Dendritic cell treated with granulocyte-macrophage colony-stimulating factor and Interleukin-4, amounts not matched to agents 40 ng/mL and 50 ng/mL, for 4 days (primary cell): ENCODE results near the gene LRCH3.

ENCODE experiments used
- H3K27ac Mint-ChIP-seq: one replicate; pipeline ENCODE4 v1.8.0; 2022; ENCODE audit warnings: mild to moderate bottlenecking, mixed read lengths
- H3K27me3 Mint-ChIP-seq: one replicate; pipeline ENCODE4 v1.8.0; 2022; ENCODE audit warnings: mild to moderate bottlenecking, mixed read lengths
- H3K36me3 Mint-ChIP-seq: one replicate; pipeline ENCODE4 v1.8.0; 2022; ENCODE audit warnings: low read depth, mixed read lengths
- H3K4me1 Mint-ChIP-seq: one replicate; pipeline ENCODE4 v1.8.0; 2022; ENCODE audit warnings: low read depth, mixed read lengths
- H3K4me3 Mint-ChIP-seq: one replicate; pipeline ENCODE4 v1.8.0; 2022; ENCODE audit warnings: mild to moderate bottlenecking, moderate library complexity, mixed read lengths
- H3K9me3 Mint-ChIP-seq: one replicate; pipeline ENCODE4 v1.8.0; 2022; ENCODE audit warnings: mixed read lengths
- intact Hi-C: fragments of 100-400 bp; cut with micrococcal nuclease; formaldehyde crosslinking; loops from one replicate; pipeline ENCODE4 v1.15.0; 2022

The LRCH3 gene

DNA sequence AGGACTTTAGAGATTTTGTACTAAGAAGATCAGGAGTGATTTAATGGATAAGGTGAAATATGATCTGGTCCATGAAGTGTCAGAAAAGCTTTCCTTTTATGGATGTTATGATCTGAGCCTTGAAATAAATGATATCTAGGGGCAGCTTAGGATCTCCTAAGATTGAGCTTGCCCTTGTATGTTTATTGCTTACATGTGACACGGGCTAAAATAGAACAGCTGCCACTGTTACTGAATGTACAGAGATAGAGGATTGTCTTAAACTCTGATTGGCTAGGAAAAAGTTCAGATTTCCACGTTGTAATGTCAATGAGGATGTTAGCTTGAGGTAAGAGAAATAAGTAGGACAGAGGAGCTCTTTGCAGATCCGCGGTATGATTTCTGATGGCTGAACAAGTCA is 32.5 kb upstream of the LRCH3 start:
- H3K9me3 Mint-ChIP-seq, result peaks cover 7% of the 10 kb centered on the region
- peaks cover 13% of the 10 kb centered on the region for H3K36me3 Mint-ChIP-seq
- no peak overlapping the region for H3K4me3 Mint-ChIP-seq
- H3K27ac Mint-ChIP-seq, result no peak overlapping the region
- no peaks in the 10 kb centered on the region for H3K4me1 Mint-ChIP-seq
- intact Hi-C loops, result no loop called here
- no peaks in the 10 kb centered on the region for H3K27me3 Mint-ChIP-seq

DNA sequence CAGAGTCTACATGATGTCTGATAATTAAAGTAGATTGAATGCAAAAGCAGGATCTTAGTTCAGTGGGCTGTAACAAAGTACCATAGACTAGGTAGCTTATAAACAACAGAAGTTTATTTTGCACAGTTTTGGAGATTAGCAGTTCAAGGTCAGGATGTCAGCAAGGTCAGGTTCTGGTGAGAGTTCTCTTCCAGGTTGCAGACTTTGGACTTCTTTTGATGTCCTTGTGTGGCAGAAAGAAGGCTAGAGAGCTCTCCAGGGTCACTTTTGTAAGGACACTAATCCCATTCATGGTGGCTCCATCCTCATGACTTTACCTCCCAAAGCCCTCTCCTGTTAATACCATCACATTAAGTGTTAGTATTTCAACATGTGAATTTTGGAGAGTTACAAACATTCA is 29.3 kb upstream of the LRCH3 start:
- intact Hi-C loops, result no loop called here
- H3K4me1 Mint-ChIP-seq, result no peaks in the 10 kb centered on the region
- H3K27me3 Mint-ChIP-seq, result no peaks in the 10 kb centered on the region
- H3K36me3 Mint-ChIP-seq, result peaks cover 8% of the 10 kb centered on the region
- no peak overlapping the region for H3K4me3 Mint-ChIP-seq
- H3K27ac Mint-ChIP-seq, result no peak overlapping the region
- H3K9me3 Mint-ChIP-seq, result no peaks in the 10 kb centered on the region

DNA sequence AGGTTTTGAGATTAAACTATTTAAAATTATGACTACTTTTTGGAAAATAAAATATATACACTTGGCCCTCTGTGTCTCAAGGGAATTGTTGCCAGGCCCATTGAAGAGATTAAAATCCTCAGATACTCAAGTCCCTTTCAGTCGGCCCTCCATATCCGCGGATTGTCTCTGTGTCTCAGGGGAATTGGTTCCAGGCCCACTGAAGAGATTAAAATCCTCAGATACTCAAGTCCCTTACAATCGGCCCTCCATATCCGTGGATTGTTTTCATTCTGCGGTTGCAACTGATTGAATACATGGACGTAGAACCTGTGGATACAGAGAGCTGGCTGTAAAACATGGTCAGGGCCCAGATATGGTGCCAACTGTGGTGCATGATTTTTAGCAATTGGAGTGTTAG is 15.7 kb upstream of the LRCH3 start:
- Mint-ChIP-seq H3K4me1 (no peaks in the 10 kb centered on the region), H3K4me3 (no peak overlapping the region), H3K27me3 (no peaks in the 10 kb centered on the region), H3K9me3 (no peaks in the 10 kb centered on the region), H3K27ac (no peak overlapping the region), H3K36me3 (peaks cover 95% of the 10 kb centered on the region)
- intact Hi-C loops, result no loop called here

DNA sequence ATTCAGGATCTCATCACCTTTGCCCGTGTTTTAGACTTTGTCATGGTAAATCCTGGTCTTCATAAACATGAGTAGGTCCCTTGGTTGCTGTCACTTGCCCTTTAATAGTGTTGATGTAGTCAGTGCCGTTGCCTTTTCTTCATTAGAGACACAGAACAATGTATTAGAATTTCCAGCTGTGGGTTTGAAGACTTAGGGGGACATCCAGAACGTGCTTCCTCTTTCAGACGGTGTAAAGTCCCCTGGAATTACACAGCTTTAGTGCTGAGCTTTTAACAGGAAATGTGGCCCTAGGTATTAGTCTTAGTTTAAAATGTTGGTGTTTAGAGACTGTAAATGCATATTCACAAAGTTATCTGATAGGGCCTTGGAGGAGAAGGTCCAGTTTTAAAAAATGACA is 8.8 kb upstream of the LRCH3 start:
- H3K4me3 Mint-ChIP-seq, result no peak overlapping the region
- peaks cover 64% of the 10 kb centered on the region for H3K36me3 Mint-ChIP-seq
- H3K9me3 Mint-ChIP-seq, result no peaks in the 10 kb centered on the region
- no peaks in the 10 kb centered on the region for H3K27me3 Mint-ChIP-seq
- peaks cover 1% of the 10 kb centered on the region for H3K4me1 Mint-ChIP-seq
- H3K27ac Mint-ChIP-seq, result no peak overlapping the region
- intact Hi-C loops, result no loop called here

DNA sequence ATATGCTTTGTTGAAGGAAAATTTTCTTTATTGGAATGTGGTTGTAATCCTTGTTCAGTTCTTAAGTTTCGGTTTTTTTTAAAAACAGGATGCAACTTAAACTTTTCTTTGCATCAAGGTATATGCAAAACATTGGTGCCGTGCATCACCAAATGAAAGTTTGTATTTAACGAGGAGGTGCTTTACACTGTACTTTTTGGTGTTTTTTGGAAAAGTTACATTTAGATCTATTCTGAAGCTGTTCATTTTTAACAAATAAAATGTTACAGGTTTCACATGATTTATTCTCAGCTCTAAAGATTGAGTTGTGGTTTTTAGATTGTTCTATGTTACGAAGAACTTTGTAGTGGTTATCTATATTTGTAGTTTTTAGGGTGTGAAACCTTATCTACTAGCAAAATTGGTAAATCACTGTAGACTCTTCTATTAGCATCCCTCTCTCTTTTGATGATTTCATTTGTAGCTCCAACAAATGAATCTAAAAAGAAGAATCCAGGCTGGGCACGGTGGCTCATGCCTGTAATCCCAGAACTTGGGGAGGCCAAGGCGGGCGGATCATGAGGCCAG is 7.0 kb upstream of the LRCH3 start:
- peaks cover 48% of the 10 kb centered on the region for H3K36me3 Mint-ChIP-seq
- H3K27me3 Mint-ChIP-seq, result no peaks in the 10 kb centered on the region
- no peak overlapping the region for H3K27ac Mint-ChIP-seq
- intact Hi-C loops, result no loop called here
- H3K9me3 Mint-ChIP-seq, result no peaks in the 10 kb centered on the region
- peaks cover 8% of the 10 kb centered on the region for H3K4me1 Mint-ChIP-seq
- no peak overlapping the region for H3K4me3 Mint-ChIP-seq

DNA sequence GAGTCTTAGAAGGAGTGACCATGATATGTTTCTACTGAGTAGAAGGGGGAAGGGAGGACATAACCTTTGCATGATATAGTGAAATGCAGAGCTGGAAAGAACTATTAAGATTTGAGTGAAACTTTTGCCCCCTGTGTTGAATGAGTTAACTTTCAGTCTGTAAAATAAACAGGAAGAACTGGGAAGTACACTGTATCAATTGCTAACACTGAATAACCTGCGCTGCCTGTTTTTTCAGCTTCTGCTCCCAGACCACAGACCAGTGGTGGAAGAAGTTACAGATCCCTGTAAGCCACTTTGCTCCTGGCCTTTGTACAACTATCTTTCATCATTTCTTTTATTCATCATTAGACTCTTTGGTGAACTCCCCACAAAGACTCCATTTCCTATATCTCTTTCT is 3.6 kb upstream of the LRCH3 start:
- no peak overlapping the region for H3K27ac Mint-ChIP-seq
- intact Hi-C loops, result no loop called here

DNA sequence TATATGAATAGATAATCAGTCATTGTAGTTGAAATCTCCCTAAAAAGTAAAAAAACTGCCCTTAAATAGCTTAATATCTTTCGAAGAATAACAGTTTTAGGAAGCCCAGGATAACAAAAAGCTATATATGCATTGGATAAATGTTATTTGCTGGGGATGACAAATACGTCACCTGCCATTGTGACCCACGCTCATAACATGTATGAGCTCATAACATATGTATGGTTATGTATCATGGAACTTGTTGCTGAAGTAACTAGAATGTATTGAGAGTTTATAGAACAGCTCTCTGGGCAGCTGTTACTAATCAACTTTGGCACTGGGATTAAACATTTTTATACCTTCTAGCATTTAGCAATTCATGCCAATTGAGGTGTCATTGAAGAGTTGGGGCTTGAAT is 1.7 kb upstream of the LRCH3 start:
- Mint-ChIP-seq H3K27ac (no peak overlapping the region), H3K4me1 (peaks cover 16% of the 10 kb centered on the region), H3K4me3 (no peak overlapping the region), H3K36me3 (peaks cover 18% of the 10 kb centered on the region), H3K9me3 (no peaks in the 10 kb centered on the region), H3K27me3 (no peaks in the 10 kb centered on the region)
- intact Hi-C loops, result no loop called here

More for the DNA sequence above, 3.6 kb upstream of the LRCH3 start:
- peaks cover 32% of the 10 kb centered on the region for H3K36me3 Mint-ChIP-seq
- no peak overlapping the region for H3K4me3 Mint-ChIP-seq
- no peaks in the 10 kb centered on the region for H3K9me3 Mint-ChIP-seq
- H3K4me1 Mint-ChIP-seq, result peaks cover 16% of the 10 kb centered on the region
- no peaks in the 10 kb centered on the region for H3K27me3 Mint-ChIP-seq

DNA sequence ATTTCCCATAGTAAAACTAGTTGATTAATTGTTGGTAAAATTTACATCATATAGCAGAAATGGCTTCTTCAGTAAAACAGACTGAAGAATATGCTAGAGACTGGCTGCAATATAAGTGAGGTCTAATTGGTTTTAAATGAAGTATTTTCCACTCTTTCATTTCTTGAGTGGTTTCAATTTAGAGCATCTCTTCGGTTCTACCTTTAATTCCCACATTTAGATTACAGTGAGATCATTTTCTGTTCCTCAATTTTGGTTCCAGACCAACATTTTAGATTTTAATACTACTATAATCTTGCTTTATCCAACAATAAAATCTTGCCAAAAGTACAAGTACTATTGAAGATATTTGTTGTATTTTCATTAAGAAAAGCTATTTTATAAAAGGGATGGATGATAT is 1.0 kb upstream of the LRCH3 start:
- H3K9me3 Mint-ChIP-seq, result no peaks in the 10 kb centered on the region
- H3K36me3 Mint-ChIP-seq, result peaks cover 15% of the 10 kb centered on the region
- H3K27ac Mint-ChIP-seq, result no peak overlapping the region
- intact Hi-C loops, result loop anchor here (5.0 kb wide), 2 partner anchors 38 to 53 kb away; partner anchors contain the start of gene RUBCN
- peak overlapping the region; percentile 98 for H3K4me3 Mint-ChIP-seq
- H3K27me3 Mint-ChIP-seq, result no peaks in the 10 kb centered on the region
- peaks cover 21% of the 10 kb centered on the region for H3K4me1 Mint-ChIP-seq

DNA sequence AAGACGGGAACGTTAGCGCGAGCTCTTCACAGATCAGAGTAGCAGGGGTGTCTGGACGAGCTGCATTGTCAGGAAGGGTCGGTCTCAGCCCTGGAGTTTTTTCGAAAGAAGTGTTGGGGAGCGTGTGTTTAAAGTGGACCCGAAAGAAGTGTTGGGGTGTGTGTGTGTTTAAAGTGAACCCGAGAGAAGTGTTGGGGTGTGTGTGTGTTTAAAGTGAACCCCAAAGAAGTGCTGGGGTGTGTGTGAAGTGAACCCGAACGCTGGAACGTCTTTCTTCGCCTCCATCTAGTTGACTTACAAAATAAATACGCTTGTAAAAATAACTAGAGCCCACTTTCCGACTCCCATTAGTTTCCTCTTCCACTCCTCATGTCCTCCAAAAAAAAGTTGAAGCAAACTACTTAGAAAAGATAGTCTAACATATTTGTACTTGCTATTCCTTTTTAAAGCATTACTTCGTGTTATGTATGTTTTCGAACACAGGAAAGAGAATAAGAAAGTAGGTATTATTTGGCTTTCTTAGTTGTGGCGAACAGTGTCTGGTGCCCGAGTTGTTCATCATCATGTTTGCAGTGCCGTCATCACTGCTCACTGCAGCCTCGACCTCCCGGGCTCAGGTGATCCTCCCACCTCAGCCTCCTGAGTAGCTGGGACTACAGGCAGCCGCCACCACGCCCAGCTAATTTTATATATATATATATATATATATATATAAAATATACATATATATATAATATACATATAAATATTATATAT is 1.0 kb downstream of the LRCH3 start:
- H3K9me3 Mint-ChIP-seq, result no peaks in the 10 kb centered on the region
- H3K36me3 Mint-ChIP-seq, result peaks cover 15% of the 10 kb centered on the region
- intact Hi-C loops, result loop anchor here (5.0 kb wide), 2 partner anchors 40 to 55 kb away; partner anchors contain the start of gene RUBCN
- peaks cover 34% of the 10 kb centered on the region for H3K4me1 Mint-ChIP-seq
- H3K4me3 Mint-ChIP-seq, result peak overlapping the region; percentile 98
- no peaks in the 10 kb centered on the region for H3K27me3 Mint-ChIP-seq
- peak overlapping the region; percentile 94 for H3K27ac Mint-ChIP-seq

DNA sequence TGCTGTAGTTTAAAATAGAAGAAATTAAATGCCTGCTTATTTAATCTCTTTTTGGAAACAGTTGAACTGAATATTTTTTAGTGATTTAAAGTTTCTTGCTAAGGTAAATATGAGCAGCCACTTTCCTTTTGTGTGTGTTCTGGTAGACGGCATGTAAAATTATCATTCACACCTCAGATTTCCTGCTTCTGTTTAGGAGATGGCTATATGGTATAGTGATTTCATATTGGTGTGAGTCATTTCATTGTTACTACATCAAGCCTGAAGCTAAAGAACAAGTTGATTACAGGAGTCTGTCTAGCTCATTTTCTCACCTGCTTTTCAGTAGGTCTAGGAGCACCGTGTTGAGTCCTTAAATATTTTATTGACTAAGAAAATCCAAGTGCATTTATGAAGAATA is 2.2 kb downstream of the LRCH3 start:
- peaks cover 33% of the 10 kb centered on the region for H3K4me1 Mint-ChIP-seq
- no peaks in the 10 kb centered on the region for H3K9me3 Mint-ChIP-seq
- no peak overlapping the region for H3K27ac Mint-ChIP-seq
- H3K27me3 Mint-ChIP-seq, result no peaks in the 10 kb centered on the region
- peaks cover 15% of the 10 kb centered on the region for H3K36me3 Mint-ChIP-seq
- intact Hi-C loops, result loop anchor here (5.0 kb wide), 2 partner anchors 41 to 56 kb away; partner anchors contain the start of gene RUBCN
- H3K4me3 Mint-ChIP-seq, result no peak overlapping the region

DNA sequence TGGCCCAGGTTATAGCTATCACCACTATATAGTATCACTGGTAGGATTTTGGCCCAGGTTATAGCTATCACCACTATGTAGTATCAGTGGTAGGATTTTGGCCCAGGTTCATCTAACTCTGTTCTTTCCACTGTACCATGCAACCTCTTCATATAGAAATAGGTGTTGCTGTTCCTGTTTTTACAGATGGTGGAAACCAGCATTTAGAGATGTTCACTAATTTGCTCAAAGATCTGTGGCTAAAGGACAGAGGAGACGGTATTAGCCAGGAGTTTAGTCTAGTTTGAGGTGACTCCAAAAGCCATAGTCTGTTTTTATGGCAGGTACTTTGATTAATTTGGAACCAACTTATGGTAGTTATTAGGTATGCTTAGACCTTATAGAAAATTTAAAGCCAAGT is 3.1 kb downstream of the LRCH3 start:
- Mint-ChIP-seq H3K27me3 (no peaks in the 10 kb centered on the region), H3K36me3 (peaks cover 15% of the 10 kb centered on the region), H3K9me3 (no peaks in the 10 kb centered on the region), H3K4me3 (no peak overlapping the region), H3K4me1 (peaks cover 41% of the 10 kb centered on the region), H3K27ac (no peak overlapping the region)
- intact Hi-C loops, result loop anchor here (5.0 kb wide), 2 partner anchors 42 to 57 kb away; partner anchors contain the start of gene RUBCN

DNA sequence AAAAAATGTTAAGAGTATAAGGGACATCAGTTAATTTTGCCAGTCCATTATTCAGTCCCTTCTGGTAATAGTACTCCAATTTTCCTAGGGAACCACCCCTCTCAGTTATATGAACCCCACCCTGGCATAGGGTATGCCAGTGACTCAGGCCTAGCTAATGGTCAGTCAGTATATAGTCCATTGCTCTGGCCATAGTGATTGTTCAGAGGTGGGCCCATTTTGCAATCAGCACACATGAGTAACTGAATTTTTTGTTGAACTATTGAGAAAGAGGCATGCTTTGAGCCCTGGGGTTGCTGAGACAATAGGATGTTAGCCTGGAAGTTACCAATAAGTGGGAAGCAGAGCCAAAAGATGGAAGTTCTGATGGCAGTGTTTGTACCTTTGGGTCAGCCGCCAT is 4.1 kb downstream of the LRCH3 start:
- Mint-ChIP-seq H3K9me3 (no peaks in the 10 kb centered on the region), H3K4me3 (no peak overlapping the region), H3K27ac (no peak overlapping the region), H3K4me1 (peaks cover 45% of the 10 kb centered on the region), H3K36me3 (peaks cover 15% of the 10 kb centered on the region), H3K27me3 (no peaks in the 10 kb centered on the region)
- intact Hi-C loops, result no loop called here

DNA sequence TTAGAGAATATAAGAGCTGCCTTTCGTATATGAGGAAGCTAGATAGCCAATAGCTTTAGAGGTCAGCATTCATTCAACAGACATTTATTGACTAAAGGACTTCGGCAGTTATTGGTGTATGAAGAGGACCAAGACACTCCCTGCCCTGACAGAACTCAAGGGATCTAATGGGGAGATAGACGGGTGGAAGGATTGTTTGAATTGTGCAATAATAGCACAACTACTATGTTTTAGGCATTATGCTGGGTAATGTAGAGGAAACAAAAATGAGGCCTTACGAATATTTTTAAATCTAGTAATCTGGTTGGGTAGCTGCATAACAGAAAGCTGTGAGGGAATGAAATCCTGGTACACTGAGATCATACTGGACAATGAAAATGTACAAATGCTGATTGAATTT is 5.0 kb downstream of the LRCH3 start:
- intact Hi-C loops, result no loop called here
- Mint-ChIP-seq H3K36me3 (peaks cover 10% of the 10 kb centered on the region), H3K27me3 (no peaks in the 10 kb centered on the region), H3K9me3 (no peaks in the 10 kb centered on the region), H3K27ac (no peak overlapping the region), H3K4me1 (peaks cover 50% of the 10 kb centered on the region), H3K4me3 (no peak overlapping the region)

DNA sequence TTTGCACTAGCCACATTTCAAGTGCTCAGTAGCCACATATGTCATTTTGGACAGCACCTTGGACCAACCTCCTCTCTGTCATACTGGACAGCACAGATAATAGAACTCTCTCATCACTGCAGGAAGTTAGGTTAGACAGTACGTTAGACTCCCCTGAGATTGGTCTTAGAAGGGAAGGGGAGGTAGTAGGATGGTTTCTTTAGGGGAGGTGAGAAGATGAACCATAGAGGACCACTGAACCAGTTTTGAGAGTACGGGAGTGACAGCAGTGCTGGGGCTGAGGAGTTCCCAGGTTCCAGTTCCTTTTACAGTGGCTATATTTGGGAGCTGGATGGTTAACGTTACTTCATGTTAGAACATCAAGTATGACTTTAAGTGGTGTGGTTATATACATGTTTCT is 7.8 kb downstream of the LRCH3 start:
- intact Hi-C loops, result no loop called here
- H3K27me3 Mint-ChIP-seq, result no peaks in the 10 kb centered on the region
- no peak overlapping the region for H3K27ac Mint-ChIP-seq
- no peaks in the 10 kb centered on the region for H3K9me3 Mint-ChIP-seq
- peaks cover 59% of the 10 kb centered on the region for H3K4me1 Mint-ChIP-seq
- no peaks in the 10 kb centered on the region for H3K36me3 Mint-ChIP-seq
- no peak overlapping the region for H3K4me3 Mint-ChIP-seq

DNA sequence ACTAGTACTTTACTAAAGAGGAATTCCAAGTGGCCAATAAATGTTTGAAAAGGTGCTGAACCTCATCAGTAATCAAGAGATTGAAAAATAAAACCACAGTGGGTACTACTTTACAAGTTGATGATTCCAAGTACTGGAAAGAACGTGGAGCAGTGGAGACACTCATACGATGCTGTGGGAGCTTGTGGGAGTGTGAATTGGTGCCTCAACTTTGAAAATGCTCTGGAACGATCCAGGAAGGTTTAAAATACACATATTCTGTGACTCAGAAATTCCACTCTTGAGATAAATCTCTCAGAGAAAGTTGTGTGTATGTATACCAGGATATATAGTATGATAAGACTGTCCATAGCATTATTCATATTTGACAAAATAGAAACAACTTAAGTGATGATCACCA is 9.3 kb downstream of the LRCH3 start:
- Mint-ChIP-seq H3K27ac (no peak overlapping the region), H3K4me1 (peaks cover 50% of the 10 kb centered on the region), H3K36me3 (no peaks in the 10 kb centered on the region), H3K9me3 (no peaks in the 10 kb centered on the region), H3K4me3 (no peak overlapping the region), H3K27me3 (no peaks in the 10 kb centered on the region)
- intact Hi-C loops, result no loop called here
